PFSK-1 (cell line): ENCODE results near the gene C1QC.

Experiments
- FOXP2 ChIP-seq: optimal IDR thresholded peaks from 2 replicates; pipeline ENCODE3; 2011; ENCODE audit warnings: borderline replicate concordance, control low read depth, inconsistent platforms; ENCODE audit not compliant: insufficient read depth; ENCODE audit errors: extremely low read length, extremely low read depth
- POLR2AphosphoS5 ChIP-seq: IDR thresholded peaks from 2 replicates; pipeline ENCODE4 v1.6.1; 2012; ENCODE audit warnings: low read depth, mild to moderate bottlenecking, control low read depth, low read length, moderate library complexity
- REST ChIP-seq, 2 experiments: IDR thresholded peaks; 2 replicates each; pipeline versions ENCODE4 v1.6.1 to v1.8.0; 2011 to 2012; ENCODE audit warnings: low read depth in 2 of 2, low read length in 2 of 2, control low read depth in 1 of 2, inconsistent platforms in 1 of 2, mild to moderate bottlenecking in 1 of 2, moderate library complexity in 1 of 2; ENCODE audit not compliant: insufficient read depth in 1 of 2
- SIN3A ChIP-seq: IDR thresholded peaks from 2 replicates; pipeline ENCODE4 v1.6.1; 2012; ENCODE audit warnings: mild to moderate bottlenecking, low read length, moderate library complexity, borderline replicate concordance; ENCODE audit not compliant: insufficient read depth
- TAF1 ChIP-seq: IDR thresholded peaks from 2 replicates; pipeline ENCODE4 v1.6.1; 2012; ENCODE audit warnings: low read length, control low read depth, borderline replicate concordance; ENCODE audit not compliant: insufficient read depth

The C1QC gene

GRCh38 chr1:22598736-22599135 lies 44.7 kb upstream of the C1QC start:
- no peak for TF ChIP-seq POLR2AphosphoS5
- no peak for TF ChIP-seq REST (IDR thresholded peaks at IDR 0.05; ENCODE audit: insufficient read depth in 1 of 2, low read depth in 2 of 2, low read length in 2 of 2)
- no peak for TF ChIP-seq SIN3A
- no peak for TF ChIP-seq FOXP2
- TF ChIP-seq TAF1, result no peak

DNA sequence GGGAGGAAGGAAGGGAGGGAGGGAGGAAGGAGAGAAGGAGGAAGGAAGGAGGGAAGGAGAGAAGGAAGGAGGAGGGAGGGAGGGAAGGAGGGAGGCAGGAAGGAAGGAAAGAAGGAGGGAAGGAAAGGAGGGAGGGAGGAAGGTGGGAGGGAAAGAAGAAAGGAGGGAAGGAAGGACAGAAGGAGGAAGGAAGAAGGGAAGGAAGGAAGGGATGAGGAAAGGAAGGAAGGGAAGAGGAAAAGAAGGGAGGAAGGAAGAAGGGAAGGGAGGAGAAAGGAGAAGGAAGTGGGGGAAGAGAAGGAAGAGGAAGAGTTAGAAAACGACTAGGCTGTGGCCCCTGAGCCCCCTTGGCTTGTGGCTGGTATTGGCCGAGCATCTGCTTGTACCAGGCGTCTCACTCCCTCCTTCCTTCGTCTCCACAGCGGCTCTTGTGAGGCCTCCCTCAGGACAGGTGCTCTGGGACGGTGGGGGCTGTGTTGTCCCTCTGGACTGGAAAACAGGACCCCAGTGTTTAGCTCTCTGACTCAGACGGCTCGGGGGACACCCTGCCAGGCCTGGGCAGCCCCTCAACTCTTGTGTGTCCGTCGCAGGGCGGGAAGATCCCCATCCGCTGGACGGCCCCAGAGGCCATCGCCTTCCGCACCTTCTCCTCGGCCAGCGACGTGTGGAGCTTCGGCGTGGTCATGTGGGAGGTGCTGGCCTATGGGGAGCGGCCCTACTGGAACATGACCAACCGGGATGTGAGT lies 43.2 kb upstream of the C1QC start:
- no peak for TF ChIP-seq FOXP2
- no peak for TF ChIP-seq TAF1
- TF ChIP-seq REST (IDR thresholded peaks at IDR 0.05; ENCODE audit: insufficient read depth in 1 of 2, low read depth in 2 of 2, low read length in 2 of 2), result no peak
- TF ChIP-seq SIN3A, result no peak
- no peak for TF ChIP-seq POLR2AphosphoS5

DNA sequence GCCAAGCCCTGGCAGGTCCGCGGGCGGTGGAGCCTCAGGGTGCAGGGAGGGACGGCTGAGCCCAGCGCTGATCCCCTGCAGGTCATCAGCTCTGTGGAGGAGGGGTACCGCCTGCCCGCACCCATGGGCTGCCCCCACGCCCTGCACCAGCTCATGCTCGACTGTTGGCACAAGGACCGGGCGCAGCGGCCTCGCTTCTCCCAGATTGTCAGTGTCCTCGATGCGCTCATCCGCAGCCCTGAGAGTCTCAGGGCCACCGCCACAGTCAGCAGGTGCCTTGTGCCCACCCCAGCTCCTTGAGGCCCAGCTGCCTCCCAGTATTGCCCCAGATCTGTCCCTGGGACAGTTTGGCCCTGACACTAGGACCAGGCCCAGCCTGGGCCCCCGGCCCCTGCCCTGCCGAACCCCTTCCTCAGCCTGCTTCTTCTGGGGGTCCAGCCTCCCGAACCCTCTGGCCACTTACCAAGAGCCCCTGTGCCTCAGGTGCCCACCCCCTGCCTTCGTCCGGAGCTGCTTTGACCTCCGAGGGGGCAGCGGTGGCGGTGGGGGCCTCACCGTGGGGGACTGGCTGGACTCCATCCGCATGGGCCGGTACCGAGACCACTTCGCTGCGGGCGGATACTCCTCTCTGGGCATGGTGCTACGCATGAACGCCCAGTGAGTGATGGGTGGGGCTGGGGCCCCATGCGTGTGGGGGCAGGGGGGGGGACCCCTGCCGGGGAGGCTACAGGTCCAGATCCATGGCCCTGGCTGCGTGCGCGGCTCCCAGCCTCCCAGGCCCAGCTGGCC lies 42.4 kb upstream of the C1QC start:
- TF ChIP-seq SIN3A, result no peak
- no peak for TF ChIP-seq POLR2AphosphoS5
- no peak for TF ChIP-seq REST (IDR thresholded peaks at IDR 0.05; ENCODE audit: insufficient read depth in 1 of 2, low read depth in 2 of 2, low read length in 2 of 2)

DNA sequence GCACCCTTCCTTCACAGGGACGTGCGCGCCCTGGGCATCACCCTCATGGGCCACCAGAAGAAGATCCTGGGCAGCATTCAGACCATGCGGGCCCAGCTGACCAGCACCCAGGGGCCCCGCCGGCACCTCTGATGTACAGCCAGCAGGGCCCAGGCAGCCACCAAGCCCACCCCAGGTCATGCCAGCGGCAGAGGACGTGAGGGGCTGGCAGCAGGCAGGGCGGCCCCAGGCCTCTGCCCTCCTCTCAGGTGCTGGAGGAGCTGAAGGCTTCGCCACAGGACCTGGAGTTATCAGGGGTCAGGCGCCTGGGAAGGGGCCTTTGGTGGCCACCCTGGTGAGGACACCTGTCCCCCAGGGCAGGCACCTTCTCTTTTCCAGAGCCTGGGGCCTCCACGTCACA lies 41.8 kb upstream of the C1QC start:
- no peak for TF ChIP-seq TAF1
- no peak for TF ChIP-seq FOXP2
- no peak for TF ChIP-seq POLR2AphosphoS5
- no peak for TF ChIP-seq SIN3A
- TF ChIP-seq REST (IDR thresholded peaks at IDR 0.05; ENCODE audit: insufficient read depth in 1 of 2, low read depth in 2 of 2, low read length in 2 of 2), result no peak
